PFSK-1 (cell line): ENCODE data around the gene URAD.

Experiments
- FOXP2 ChIP-seq: optimal IDR thresholded peaks from 2 replicates; pipeline ENCODE3; 2011; ENCODE audit warnings: borderline replicate concordance, control low read depth, inconsistent platforms; ENCODE audit not compliant: insufficient read depth; ENCODE audit errors: extremely low read length, extremely low read depth
- POLR2AphosphoS5 ChIP-seq: IDR thresholded peaks from 2 replicates; pipeline ENCODE4 v1.6.1; 2012; ENCODE audit warnings: low read depth, mild to moderate bottlenecking, control low read depth, low read length, moderate library complexity
- REST ChIP-seq, 2 experiments: IDR thresholded peaks; 2 replicates each; pipeline versions ENCODE4 v1.6.1 to v1.8.0; 2011 to 2012; ENCODE audit warnings: low read depth in 2 of 2, low read length in 2 of 2, control low read depth in 1 of 2, inconsistent platforms in 1 of 2, mild to moderate bottlenecking in 1 of 2, moderate library complexity in 1 of 2; ENCODE audit not compliant: insufficient read depth in 1 of 2
- SIN3A ChIP-seq: IDR thresholded peaks from 2 replicates; pipeline ENCODE4 v1.6.1; 2012; ENCODE audit warnings: mild to moderate bottlenecking, low read length, moderate library complexity, borderline replicate concordance; ENCODE audit not compliant: insufficient read depth
- TAF1 ChIP-seq: IDR thresholded peaks from 2 replicates; pipeline ENCODE4 v1.6.1; 2012; ENCODE audit warnings: low read length, control low read depth, borderline replicate concordance; ENCODE audit not compliant: insufficient read depth

Gene URAD

DNA sequence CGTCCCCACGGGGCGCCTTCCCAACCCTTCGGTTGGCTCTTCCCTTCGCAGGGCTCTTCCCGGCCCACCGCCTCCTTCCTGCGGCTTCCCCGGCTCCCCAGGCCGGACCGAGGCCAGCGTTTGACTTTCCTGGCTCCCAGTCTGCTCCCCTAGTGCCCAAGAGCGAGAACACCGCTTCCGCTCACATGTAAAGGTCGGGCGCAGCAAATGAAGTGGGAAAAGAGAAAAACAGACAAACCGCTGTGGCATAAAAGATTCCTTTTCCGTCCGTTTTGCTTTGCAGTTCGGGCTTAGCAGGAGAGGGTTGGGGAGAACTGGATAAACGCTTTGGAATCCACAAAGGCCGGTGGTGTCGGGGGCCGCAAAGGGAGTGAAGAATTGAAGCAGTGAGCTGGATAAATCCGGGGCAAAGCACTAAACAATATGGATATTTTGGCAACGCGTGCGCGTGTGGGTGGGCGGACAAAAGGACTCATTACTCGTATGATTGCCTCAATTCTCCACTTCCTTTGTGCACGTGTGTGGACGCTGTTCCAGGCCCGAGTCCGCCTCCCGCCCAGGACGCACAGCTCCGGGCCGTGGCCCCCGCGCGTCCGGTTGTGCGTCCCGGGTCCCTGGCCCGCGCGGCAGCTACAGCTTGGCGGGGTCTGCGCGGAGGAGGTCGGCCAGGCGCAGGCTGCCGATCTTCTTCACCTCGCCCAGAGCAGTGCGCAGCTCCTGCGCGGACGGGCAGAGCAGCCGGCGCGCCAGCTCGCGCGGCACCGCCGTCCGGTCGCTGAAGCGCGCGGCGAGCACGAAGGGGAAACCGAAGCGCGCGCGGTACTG is 10.8 kb downstream of the URAD start:
- TF ChIP-seq POLR2AphosphoS5 (no peak), REST (IDR thresholded peaks at IDR 0.05; ENCODE audit: insufficient read depth in 1 of 2, low read depth in 2 of 2, low read length in 2 of 2) (no peak), TAF1 (no peak), SIN3A (no peak), FOXP2 (no peak)

DNA sequence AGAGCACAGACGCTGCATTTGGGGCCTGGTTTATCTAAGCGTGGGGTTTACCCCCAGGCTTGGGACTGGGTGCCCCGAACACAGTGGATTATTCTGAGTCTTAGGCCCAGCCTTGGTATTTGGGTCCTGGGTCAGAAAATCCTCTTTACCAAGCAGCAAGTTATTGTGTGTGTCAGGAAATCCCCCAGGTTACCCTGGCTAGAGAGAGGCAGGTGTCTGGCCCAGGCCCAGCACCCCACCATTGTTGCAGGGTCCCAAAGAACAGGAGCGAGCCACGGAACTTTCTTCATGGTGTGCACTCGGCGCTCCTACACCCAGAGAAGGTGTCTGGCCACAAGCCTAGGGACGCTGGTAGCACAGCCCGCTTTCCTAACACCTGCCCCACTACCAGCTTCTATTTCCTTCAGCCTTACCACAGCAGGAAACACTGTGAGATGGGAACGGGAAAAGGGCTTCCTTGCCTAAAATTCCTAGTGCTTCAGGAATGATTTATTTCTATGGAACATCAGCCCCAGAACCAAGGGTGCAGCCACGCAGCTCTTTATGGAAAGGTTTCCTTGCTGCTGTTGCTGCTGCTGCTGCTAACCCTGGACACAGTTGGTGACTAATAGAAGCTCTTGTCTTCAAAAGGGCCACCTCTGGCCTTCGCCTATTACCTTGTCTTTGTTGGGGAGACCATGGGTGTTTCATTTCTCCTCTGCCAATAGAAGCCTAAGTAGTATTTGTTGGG is 12.0 kb downstream of the URAD start:
- TF ChIP-seq TAF1 (no peak), SIN3A (no peak), POLR2AphosphoS5 (no peak), FOXP2 (no peak), REST (IDR thresholded peaks at IDR 0.05; ENCODE audit: insufficient read depth in 1 of 2, low read depth in 2 of 2, low read length in 2 of 2) (no peak)

GRCh38 chr13:27975564-27976361 is 12.7 kb downstream of the URAD start:
- TF ChIP-seq FOXP2 (no peak), POLR2AphosphoS5 (no peak), TAF1 (no peak), REST (IDR thresholded peaks at IDR 0.05; ENCODE audit: insufficient read depth in 1 of 2, low read depth in 2 of 2, low read length in 2 of 2) (no peak), SIN3A (no peak)

DNA sequence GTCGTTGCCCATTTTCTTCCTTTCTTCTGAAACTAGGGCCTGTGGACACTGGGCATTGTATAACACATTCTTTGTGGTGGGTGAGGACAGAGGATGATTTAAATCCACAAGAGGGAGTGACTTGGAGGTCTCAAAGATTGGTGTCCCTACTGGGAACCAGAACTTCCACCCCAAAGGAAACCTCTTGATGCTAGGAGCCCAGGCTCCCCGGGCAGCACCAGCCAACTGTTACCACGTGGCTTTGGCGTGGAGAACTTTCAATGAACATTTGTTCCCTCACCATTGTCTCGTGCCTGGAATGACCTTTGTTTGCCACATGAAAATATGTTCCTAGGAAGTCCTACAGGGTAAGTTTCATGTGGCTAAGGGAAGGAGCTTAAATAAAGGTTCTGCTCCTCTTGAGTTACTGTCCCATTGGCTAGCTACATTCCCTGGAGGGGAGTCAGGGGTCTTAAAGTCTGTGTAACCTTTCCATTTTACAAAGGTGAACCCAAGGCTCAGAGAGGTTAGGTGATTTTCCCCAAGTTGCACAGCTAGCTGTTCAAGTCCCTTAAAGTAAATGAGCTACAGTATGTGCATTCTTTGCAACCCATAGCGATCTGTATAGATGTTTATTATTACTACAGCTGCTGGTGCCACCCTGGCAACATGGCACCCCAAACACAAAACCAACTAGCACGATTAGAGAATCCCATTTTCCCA is 14.4 kb downstream of the URAD start:
- TF ChIP-seq TAF1 (no peak), REST (IDR thresholded peaks at IDR 0.05; ENCODE audit: insufficient read depth in 1 of 2, low read depth in 2 of 2, low read length in 2 of 2) (no peak), SIN3A (no peak), FOXP2 (no peak), POLR2AphosphoS5 (no peak)
